BLaER1 treated with 17β-estradiol and CSF1 and Interleukin-3, amounts not matched to agents 10 nM and 100 nM (cell line): ENCODE measurements around the gene ADAMTSL3.
A peak's percentile ranks its signal among the peaks of the same experiment; 100 is the strongest.

Experiments
- H3K27ac ChIP-seq, 11 experiments: shearing (Covaris generic); formaldehyde crosslinking; 2 replicates each; pipeline ENCODE4 v1.8.1; 2022
- H3K27me3 ChIP-seq, 11 experiments: shearing (Covaris generic); formaldehyde crosslinking; 2 replicates each; pipeline ENCODE4 v1.8.1; 2022
- H3K36me3 ChIP-seq, 11 experiments: shearing (Covaris generic); formaldehyde crosslinking; 2 replicates each; pipeline ENCODE4 v1.8.1; 2022
- H3K4me1 ChIP-seq, 10 experiments: shearing (Covaris generic); formaldehyde crosslinking; 2 replicates each; pipeline ENCODE4 v1.8.1; 2022
- H3K4me2 ChIP-seq, 11 experiments: shearing (Covaris generic); formaldehyde crosslinking; 2 replicates each; pipeline ENCODE4 v1.8.1; 2022
- H3K4me3 ChIP-seq, 10 experiments: shearing (Covaris generic); formaldehyde crosslinking; 2 replicates each; pipeline ENCODE4 v1.8.1; 2022
- H3K9ac ChIP-seq, 11 experiments: shearing (Covaris generic); formaldehyde crosslinking; 2 replicates each; pipeline ENCODE4 v1.8.1; 2022
- H3K9me3 ChIP-seq, 11 experiments: shearing (Covaris generic); formaldehyde crosslinking; replicated peaks in 1 of 11; 2 replicates each; pipeline ENCODE4 v1.8.1; 2022
- H4K20me1 ChIP-seq, 11 experiments: shearing (Covaris generic); formaldehyde crosslinking; 2 replicates each; pipeline ENCODE4 v1.8.1; 2022
- Cebpa-rat ChIP-seq, 11 experiments: shearing (Covaris generic); IDR thresholded peaks; 2 replicates each; pipeline ENCODE4 v1.8.1; 2022

Gene ADAMTSL3

GRCh38 chr15:83775738-83776137 lies 121.8 kb downstream of the ADAMTSL3 start:
- Histone ChIP-seq H3K27me3 (no peaks in the 10 kb centered on the region), H3K9ac (no peak overlapping the region), H3K9me3 (0 out of 22 replicates have a peak, but pooled peaks cover 0 to 4% (median 0%) of the 10 kb centered on the region in 11 experiments), H3K27ac (no peak overlapping the region), H4K20me1 (no peaks in the 10 kb centered on the region), H3K4me3 (no peak overlapping the region), H3K36me3 (no peaks in the 10 kb centered on the region), H3K4me2 (no peak overlapping the region), H3K4me1 (no peaks in the 10 kb centered on the region)
- TF ChIP-seq Cebpa-rat (IDR thresholded peaks at IDR 0.05): no peak

GRCh38 chr15:83776986-83777385 lies 123.1 kb downstream of the ADAMTSL3 start:
- H3K4me2 ChIP-seq: no peak overlapping the region
- TF ChIP-seq Cebpa-rat (IDR thresholded peaks at IDR 0.05): no peak
- H3K27me3 ChIP-seq: no peaks in the 10 kb centered on the region
- H3K9ac ChIP-seq: no peak overlapping the region
- no peaks in the 10 kb centered on the region for H3K36me3 ChIP-seq
- no peak overlapping the region for H3K4me3 ChIP-seq
- H3K27ac ChIP-seq: no peak overlapping the region
- H3K4me1 ChIP-seq: no peaks in the 10 kb centered on the region
- H4K20me1 ChIP-seq: no peaks in the 10 kb centered on the region
- peaks cover 0 to 5% (median 0%) of the 10 kb centered on the region in 11 experiments; a peak in 6 of 22 replicates for H3K9me3 ChIP-seq

- no peak overlapping the region for H3K27ac ChIP-seq
- H3K9ac ChIP-seq: no peak overlapping the region
- no peak for TF ChIP-seq Cebpa-rat (IDR thresholded peaks at IDR 0.05)
- no peaks in the 10 kb centered on the region for H3K27me3 ChIP-seq
- no peak overlapping the region for H3K4me3 ChIP-seq
- H4K20me1 ChIP-seq: no peaks in the 10 kb centered on the region
- no peak overlapping the region for H3K4me2 ChIP-seq
- no peaks in the 10 kb centered on the region for H3K4me1 ChIP-seq
- H3K9me3 ChIP-seq: peaks cover 6 to 24% (median 15%) of the 10 kb centered on the region in 11 experiments; a peak in 16 of 22 replicates
- no peaks in the 10 kb centered on the region for H3K36me3 ChIP-seq
These were observed 129.3 kb downstream of the ADAMTSL3 start for GRCh38 chr15:83783227-83783626.

GRCh38 chr15:83784975-83785374 lies 131.1 kb downstream of the ADAMTSL3 start:
- H3K9ac ChIP-seq: no peak overlapping the region
- H3K27ac ChIP-seq: no peak overlapping the region
- H3K27me3 ChIP-seq: no peaks in the 10 kb centered on the region
- H3K4me3 ChIP-seq: no peak overlapping the region
- TF ChIP-seq Cebpa-rat (IDR thresholded peaks at IDR 0.05): no peak
- no peaks in the 10 kb centered on the region for H4K20me1 ChIP-seq
- H3K4me1 ChIP-seq: no peaks in the 10 kb centered on the region
- H3K9me3 ChIP-seq: peaks cover 6 to 20% (median 14%) of the 10 kb centered on the region in 11 experiments; a peak in 16 of 22 replicates
- no peak overlapping the region for H3K4me2 ChIP-seq
- H3K36me3 ChIP-seq: no peaks in the 10 kb centered on the region

- TF ChIP-seq Cebpa-rat (IDR thresholded peaks at IDR 0.05): no peak
- H3K36me3 ChIP-seq: no peaks in the 10 kb centered on the region
- H3K4me1 ChIP-seq: no peaks in the 10 kb centered on the region
- no peak overlapping the region for H3K9ac ChIP-seq
- H3K9me3 ChIP-seq: peaks cover 6 to 20% (median 14%) of the 10 kb centered on the region in 11 experiments; a peak in 16 of 22 replicates
- no peak overlapping the region for H3K4me2 ChIP-seq
- no peaks in the 10 kb centered on the region for H4K20me1 ChIP-seq
- H3K27me3 ChIP-seq: no peaks in the 10 kb centered on the region
- no peak overlapping the region for H3K4me3 ChIP-seq
- no peak overlapping the region for H3K27ac ChIP-seq
These were observed 132.4 kb downstream of the ADAMTSL3 start for GRCh38 chr15:83786336-83786735.

- Histone ChIP-seq H3K9ac (no peak overlapping the region), H3K36me3 (no peaks in the 10 kb centered on the region), H3K27ac (no peak overlapping the region), H3K4me2 (no peak overlapping the region), H4K20me1 (no peaks in the 10 kb centered on the region), H3K4me1 (no peaks in the 10 kb centered on the region), H3K27me3 (no peaks in the 10 kb centered on the region), H3K4me3 (no peak overlapping the region), H3K9me3 (no peaks in the 10 kb centered on the region)
- peak in 1 of 11 experiments; percentile 18; a peak in 1 of 22 replicates for TF ChIP-seq Cebpa-rat (IDR thresholded peaks at IDR 0.05)
These were observed 139.1 kb downstream of the ADAMTSL3 start for GRCh38 chr15:83793069-83793468.

GRCh38 chr15:83794209-83794608 lies 140.3 kb downstream of the ADAMTSL3 start:
- no peak for TF ChIP-seq Cebpa-rat (IDR thresholded peaks at IDR 0.05)

GRCh38 chr15:83809345-83809744 lies 155.4 kb downstream of the ADAMTSL3 start:
- H3K4me3 ChIP-seq: no peak overlapping the region
- no peaks in the 10 kb centered on the region for H3K27me3 ChIP-seq
- peaks cover 0 to 12% (median 8%) of the 10 kb centered on the region in 11 experiments; a peak in 11 of 22 replicates for H3K9me3 ChIP-seq
- no peaks in the 10 kb centered on the region for H3K36me3 ChIP-seq
- TF ChIP-seq Cebpa-rat (IDR thresholded peaks at IDR 0.05): no peak
- no peak overlapping the region for H3K9ac ChIP-seq
- no peak overlapping the region for H3K4me2 ChIP-seq
- no peaks in the 10 kb centered on the region for H4K20me1 ChIP-seq
- no peak overlapping the region for H3K27ac ChIP-seq
- no peaks in the 10 kb centered on the region for H3K4me1 ChIP-seq

More at GRCh38 chr15:83794209-83794608, 140.3 kb downstream of the ADAMTSL3 start:
- Histone ChIP-seq H3K27ac (no peak overlapping the region), H3K9ac (no peak overlapping the region), H3K9me3 (no peaks in the 10 kb centered on the region), H3K36me3 (no peaks in the 10 kb centered on the region), H3K4me1 (no peaks in the 10 kb centered on the region), H4K20me1 (no peaks in the 10 kb centered on the region), H3K27me3 (no peaks in the 10 kb centered on the region), H3K4me3 (no peak overlapping the region), H3K4me2 (no peak overlapping the region)

GRCh38 chr15:83810110-83810509 lies 156.2 kb downstream of the ADAMTSL3 start:
- Histone ChIP-seq H4K20me1 (no peaks in the 10 kb centered on the region), H3K27ac (no peak overlapping the region), H3K4me1 (no peaks in the 10 kb centered on the region), H3K36me3 (no peaks in the 10 kb centered on the region), H3K9me3 (peaks cover 0 to 12% (median 8%) of the 10 kb centered on the region in 11 experiments; a peak in 11 of 22 replicates), H3K4me2 (no peak overlapping the region), H3K9ac (no peak overlapping the region), H3K27me3 (no peaks in the 10 kb centered on the region), H3K4me3 (no peak overlapping the region)
- TF ChIP-seq Cebpa-rat (IDR thresholded peaks at IDR 0.05): no peak

GRCh38 chr15:83813682-83814081 lies 159.8 kb downstream of the ADAMTSL3 start:
- Histone ChIP-seq H3K4me1 (no peaks in the 10 kb centered on the region), H3K9ac (no peak overlapping the region), H3K4me2 (no peak overlapping the region), H3K4me3 (no peak overlapping the region), H4K20me1 (no peaks in the 10 kb centered on the region), H3K27ac (no peak overlapping the region), H3K27me3 (no peaks in the 10 kb centered on the region), H3K36me3 (no peaks in the 10 kb centered on the region), H3K9me3 (no peaks in the 10 kb centered on the region)
- no peak for TF ChIP-seq Cebpa-rat (IDR thresholded peaks at IDR 0.05)
